Measurements from ENCODE around the gene TBC1D1.
A peak's percentile ranks its signal among the peaks of the same experiment; 100 is the strongest.

Gene TBC1D1

DNA sequence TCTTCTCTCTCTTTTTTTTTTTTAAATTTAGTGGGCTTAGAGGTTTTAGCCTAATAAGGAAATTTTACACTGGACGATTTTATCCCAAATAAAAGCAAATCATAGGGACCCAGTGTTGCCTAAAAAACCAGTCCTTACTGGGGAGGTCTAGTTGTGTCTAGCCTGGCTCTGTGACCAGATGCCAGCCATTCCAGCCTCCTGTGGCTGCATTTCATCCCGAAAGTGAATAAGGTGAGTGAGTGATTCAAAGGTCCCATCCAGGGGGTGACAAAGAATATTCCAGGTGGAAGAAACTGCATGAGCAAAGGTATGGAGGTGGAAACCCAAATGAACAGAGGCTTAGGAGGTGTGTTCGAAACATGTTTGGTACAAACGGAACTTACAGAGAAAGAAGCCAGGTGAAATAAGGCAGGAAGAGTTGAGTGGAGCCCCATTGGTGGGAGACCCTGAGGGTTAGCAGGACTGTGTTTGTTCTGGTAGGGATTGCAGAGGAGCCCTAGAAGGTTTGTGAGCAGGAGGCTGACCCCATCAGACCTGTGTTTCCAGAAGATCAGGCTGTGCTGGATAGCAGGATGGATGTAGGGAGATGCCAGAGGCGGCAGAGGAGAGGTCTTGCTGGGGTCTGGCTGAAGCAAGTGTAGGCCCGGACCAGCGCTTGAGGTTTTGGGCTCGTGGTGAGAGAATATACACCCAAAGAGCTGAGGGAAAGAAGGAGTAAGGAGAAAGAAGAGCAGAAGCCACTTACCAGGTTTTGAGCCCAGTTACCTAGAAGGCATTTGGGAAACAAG lies 100.9 kb downstream of the TBC1D1 start:
- H3K4me1 Mint-ChIP-seq (ENCODE audit: low read depth) = peaks cover 10% of the 10 kb centered on the region
- H3K9me3 Mint-ChIP-seq = no peaks in the 10 kb centered on the region
- no peaks in the 10 kb centered on the region for H3K36me3 Mint-ChIP-seq (ENCODE audit: low read depth)
- H3K27ac Mint-ChIP-seq = no peak overlapping the region
- no peaks in the 10 kb centered on the region for H3K27me3 Mint-ChIP-seq (ENCODE audit: low read depth)
- H3K4me3 Mint-ChIP-seq = no peak overlapping the region

DNA sequence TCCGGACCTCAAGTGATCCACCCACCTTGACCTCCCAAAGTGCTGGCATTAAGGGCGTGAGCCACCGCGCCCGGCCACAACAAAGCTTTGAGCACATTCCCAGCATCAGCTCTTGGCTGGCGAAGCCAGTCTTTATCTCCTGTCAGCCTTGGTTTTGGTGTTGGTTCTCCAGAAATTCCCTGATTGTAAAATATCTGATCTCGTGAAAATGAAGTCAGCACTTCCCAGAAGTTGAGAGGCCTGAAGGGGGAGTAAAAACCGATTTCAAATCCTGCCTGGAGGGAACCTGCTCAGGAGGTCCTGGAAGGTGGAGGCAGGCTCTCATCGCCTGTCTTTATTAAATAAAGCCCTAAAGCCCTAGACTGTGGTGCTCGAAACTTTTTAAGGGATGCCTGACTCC lies 102.9 kb downstream of the TBC1D1 start:
- H3K9me3 Mint-ChIP-seq = no peaks in the 10 kb centered on the region
- H3K4me1 Mint-ChIP-seq (ENCODE audit: low read depth) = peaks cover 19% of the 10 kb centered on the region
- H3K36me3 Mint-ChIP-seq (ENCODE audit: low read depth) = no peaks in the 10 kb centered on the region
- no peaks in the 10 kb centered on the region for H3K27me3 Mint-ChIP-seq (ENCODE audit: low read depth)
- no peak overlapping the region for H3K27ac Mint-ChIP-seq
- H3K4me3 Mint-ChIP-seq = no peak overlapping the region

DNA sequence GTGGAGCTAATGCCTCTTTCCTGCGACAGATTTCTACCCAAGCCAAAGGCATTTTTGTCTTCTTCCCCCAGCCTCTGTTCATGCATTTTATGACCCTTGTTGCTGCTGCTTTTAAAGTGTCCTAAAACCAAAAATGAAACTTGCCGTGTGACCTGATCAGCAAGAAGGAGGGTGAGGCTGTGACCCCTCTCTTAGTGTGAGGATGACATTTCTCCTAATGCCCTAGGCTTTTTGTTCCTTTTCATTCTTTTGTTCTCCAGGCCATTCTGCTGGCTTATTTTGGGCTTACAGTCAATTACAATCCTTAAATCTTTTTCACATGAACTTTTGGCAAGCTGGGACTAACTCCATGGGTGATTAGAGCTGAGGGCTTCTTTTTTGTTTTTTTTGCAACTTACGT lies 103.7 kb downstream of the TBC1D1 start:
- Mint-ChIP-seq H3K27ac (no peak overlapping the region), H3K4me1 (ENCODE audit: low read depth) (peaks cover 22% of the 10 kb centered on the region), H3K4me3 (no peak overlapping the region), H3K36me3 (ENCODE audit: low read depth) (no peaks in the 10 kb centered on the region), H3K9me3 (no peaks in the 10 kb centered on the region), H3K27me3 (ENCODE audit: low read depth) (no peaks in the 10 kb centered on the region)

- Mint-ChIP-seq H3K27me3 (ENCODE audit: low read depth) (no peaks in the 10 kb centered on the region), H3K27ac (no peak overlapping the region), H3K9me3 (no peaks in the 10 kb centered on the region), H3K4me1 (ENCODE audit: low read depth) (peaks cover 22% of the 10 kb centered on the region), H3K4me3 (no peak overlapping the region), H3K36me3 (ENCODE audit: low read depth) (no peaks in the 10 kb centered on the region)
Observed at GRCh38 chr4:37995299-37995821, 104.5 kb downstream of the TBC1D1 start.

DNA sequence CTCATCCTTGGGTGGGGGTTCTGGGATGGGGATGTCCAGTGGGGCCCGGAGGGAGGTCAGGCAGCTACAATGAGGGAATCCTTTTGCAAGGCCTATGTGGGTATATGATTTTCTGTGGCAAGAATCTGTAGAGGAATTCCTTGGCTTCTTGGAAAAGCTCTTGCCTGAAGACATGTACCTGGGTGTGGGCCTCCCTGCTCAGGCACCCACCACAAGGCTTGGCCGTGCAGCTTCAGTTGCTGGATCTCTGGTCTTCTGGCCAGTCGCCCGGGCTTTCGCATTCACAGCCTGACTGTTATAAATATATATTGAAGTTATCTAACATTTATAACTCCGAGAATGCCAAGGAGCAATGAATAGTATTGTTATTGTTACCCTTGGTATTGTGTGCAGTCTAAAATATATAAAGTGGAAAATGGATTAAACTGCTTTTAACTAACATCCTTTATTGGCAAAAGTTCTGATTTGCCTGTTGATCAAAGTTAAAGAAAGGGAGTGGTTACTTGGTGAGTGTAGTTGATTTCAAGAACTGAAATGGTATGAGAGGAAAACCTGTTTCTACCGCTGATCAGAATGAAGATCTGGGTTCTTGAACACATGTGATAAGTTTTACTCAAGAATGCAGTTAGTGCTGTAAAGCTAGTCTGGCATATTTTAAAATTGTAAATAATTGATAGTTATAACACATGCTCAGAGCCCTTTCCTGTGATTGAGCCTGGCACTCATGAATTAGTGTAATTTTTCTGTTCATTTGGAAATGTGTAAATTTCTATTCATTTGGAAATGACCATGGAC lies 105.3 kb downstream of the TBC1D1 start:
- Mint-ChIP-seq H3K27ac (peak overlapping the region; percentile 65), H3K9me3 (no peaks in the 10 kb centered on the region), H3K4me3 (no peak overlapping the region), H3K4me1 (ENCODE audit: low read depth) (peaks cover 22% of the 10 kb centered on the region), H3K36me3 (ENCODE audit: low read depth) (no peaks in the 10 kb centered on the region), H3K27me3 (ENCODE audit: low read depth) (no peaks in the 10 kb centered on the region)

DNA sequence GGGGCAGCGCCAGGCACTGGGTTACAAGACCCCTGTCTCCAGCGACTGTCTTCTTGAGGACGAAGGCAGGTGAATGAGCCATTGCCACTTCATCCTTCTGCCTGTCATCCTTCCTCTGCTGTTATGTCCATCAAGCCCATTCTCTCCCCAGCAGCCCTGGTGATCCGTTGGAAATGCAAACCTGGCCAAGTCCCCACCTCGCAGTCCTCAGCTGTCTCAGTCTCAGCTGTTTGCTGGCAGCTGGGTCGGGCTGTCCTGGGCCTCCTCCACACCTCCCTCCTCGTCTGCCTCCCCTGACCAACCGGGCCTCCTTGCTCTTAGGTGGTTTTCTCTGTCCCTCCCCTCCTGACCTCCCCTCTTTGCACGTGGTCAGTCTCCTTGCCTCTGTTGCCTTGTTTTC lies 107.3 kb downstream of the TBC1D1 start:
- peaks cover 25% of the 10 kb centered on the region for H3K4me1 Mint-ChIP-seq (ENCODE audit: low read depth)
- H3K27ac Mint-ChIP-seq = no peak overlapping the region

GRCh38 chr4:37999000-37999716 lies 108.3 kb downstream of the TBC1D1 start:
- Mint-ChIP-seq H3K9me3 (no peaks in the 10 kb centered on the region), H3K4me1 (ENCODE audit: low read depth) (peaks cover 26% of the 10 kb centered on the region), H3K27me3 (ENCODE audit: low read depth) (no peaks in the 10 kb centered on the region), H3K36me3 (ENCODE audit: low read depth) (no peaks in the 10 kb centered on the region), H3K27ac (no peak overlapping the region), H3K4me3 (no peak overlapping the region)

More for the DNA sequence above, 107.3 kb downstream of the TBC1D1 start:
- Mint-ChIP-seq H3K4me3 (no peak overlapping the region), H3K36me3 (ENCODE audit: low read depth) (no peaks in the 10 kb centered on the region), H3K9me3 (no peaks in the 10 kb centered on the region), H3K27me3 (ENCODE audit: low read depth) (no peaks in the 10 kb centered on the region)

DNA sequence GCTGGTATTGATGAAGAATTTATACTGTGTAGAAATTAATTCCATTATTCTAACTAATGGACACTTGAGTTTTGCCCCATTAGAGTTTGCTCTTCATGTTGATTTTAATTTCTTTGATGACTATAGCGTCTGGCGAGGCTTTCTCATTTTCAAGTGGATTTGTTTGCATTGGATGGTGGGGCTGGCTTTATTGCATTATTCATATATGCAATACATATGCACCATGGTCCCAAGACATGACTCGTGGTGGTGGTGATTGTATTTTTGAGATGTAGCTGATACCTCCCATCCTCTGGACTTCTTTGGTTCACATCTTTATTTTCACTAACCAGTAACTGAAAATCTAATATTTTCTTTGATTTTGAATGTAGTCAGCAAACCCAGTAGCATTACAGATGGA lies 109.1 kb downstream of the TBC1D1 start:
- peaks cover 20% of the 10 kb centered on the region for H3K4me1 Mint-ChIP-seq (ENCODE audit: low read depth)
- no peaks in the 10 kb centered on the region for H3K27me3 Mint-ChIP-seq (ENCODE audit: low read depth)
- no peaks in the 10 kb centered on the region for H3K36me3 Mint-ChIP-seq (ENCODE audit: low read depth)
- no peaks in the 10 kb centered on the region for H3K9me3 Mint-ChIP-seq
- no peak overlapping the region for H3K4me3 Mint-ChIP-seq
- no peak overlapping the region for H3K27ac Mint-ChIP-seq

- no peak overlapping the region for H3K27ac Mint-ChIP-seq
- H3K4me1 Mint-ChIP-seq (ENCODE audit: low read depth) = peaks cover 21% of the 10 kb centered on the region
- H3K36me3 Mint-ChIP-seq (ENCODE audit: low read depth) = no peaks in the 10 kb centered on the region
- H3K4me3 Mint-ChIP-seq = no peak overlapping the region
- H3K9me3 Mint-ChIP-seq = no peaks in the 10 kb centered on the region
- no peaks in the 10 kb centered on the region for H3K27me3 Mint-ChIP-seq (ENCODE audit: low read depth)
Observed at GRCh38 chr4:38001927-38002326, 111.0 kb downstream of the TBC1D1 start.

GRCh38 chr4:38002451-38003071 lies 111.7 kb downstream of the TBC1D1 start:
- peaks cover 21% of the 10 kb centered on the region for H3K4me1 Mint-ChIP-seq (ENCODE audit: low read depth)
- no peak overlapping the region for H3K4me3 Mint-ChIP-seq
- H3K27me3 Mint-ChIP-seq (ENCODE audit: low read depth) = no peaks in the 10 kb centered on the region
- no peak overlapping the region for H3K27ac Mint-ChIP-seq
- H3K36me3 Mint-ChIP-seq (ENCODE audit: low read depth) = no peaks in the 10 kb centered on the region
- H3K9me3 Mint-ChIP-seq = no peaks in the 10 kb centered on the region

DNA sequence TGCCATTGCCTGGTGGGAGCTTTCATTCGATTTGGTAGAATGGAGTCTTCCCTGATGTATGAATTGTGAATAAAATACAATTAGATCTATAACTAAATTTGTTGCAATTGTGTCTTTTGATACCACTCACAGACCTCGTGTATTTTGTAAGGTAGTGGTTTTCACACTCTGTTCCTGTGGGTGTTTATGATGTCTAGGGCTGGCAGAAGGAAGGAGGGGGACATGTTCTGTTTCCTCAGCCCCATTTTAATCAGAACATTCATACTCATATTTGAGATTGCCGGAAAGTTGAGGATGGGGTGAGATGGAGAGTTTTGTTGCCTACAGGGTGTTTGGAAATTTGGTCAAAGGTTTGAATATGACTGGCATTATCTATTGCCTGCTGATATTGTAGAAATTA lies 112.2 kb downstream of the TBC1D1 start:
- Mint-ChIP-seq H3K4me3 (no peak overlapping the region), H3K4me1 (ENCODE audit: low read depth) (peaks cover 18% of the 10 kb centered on the region), H3K9me3 (no peaks in the 10 kb centered on the region), H3K36me3 (ENCODE audit: low read depth) (no peaks in the 10 kb centered on the region), H3K27me3 (ENCODE audit: low read depth) (no peaks in the 10 kb centered on the region), H3K27ac (no peak overlapping the region)

DNA sequence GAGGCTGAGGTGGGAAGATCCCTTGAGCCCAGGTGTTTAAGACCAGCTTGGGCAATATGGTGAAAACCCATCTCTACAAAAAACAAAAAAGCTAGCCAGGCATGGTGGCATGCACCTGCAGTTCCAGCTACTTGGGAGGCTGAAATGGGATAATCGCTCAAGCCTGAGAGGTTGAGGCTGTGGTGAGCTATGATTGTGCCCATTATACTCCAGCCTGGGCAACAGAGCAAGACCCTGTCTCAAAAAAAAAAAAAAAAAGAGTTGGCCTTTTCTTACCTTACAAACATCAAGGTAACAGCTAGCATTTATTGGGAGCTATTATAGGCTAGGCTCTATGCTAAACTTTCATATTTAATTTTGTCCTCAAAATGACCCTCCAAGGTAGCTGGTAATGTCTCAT lies 112.7 kb downstream of the TBC1D1 start:
- Mint-ChIP-seq H3K4me1 (ENCODE audit: low read depth) (peaks cover 13% of the 10 kb centered on the region), H3K9me3 (no peaks in the 10 kb centered on the region), H3K27ac (no peak overlapping the region), H3K36me3 (ENCODE audit: low read depth) (no peaks in the 10 kb centered on the region), H3K27me3 (ENCODE audit: low read depth) (no peaks in the 10 kb centered on the region), H3K4me3 (no peak overlapping the region)

- H3K36me3 Mint-ChIP-seq (ENCODE audit: low read depth) = no peaks in the 10 kb centered on the region
- peaks cover 12% of the 10 kb centered on the region for H3K4me1 Mint-ChIP-seq (ENCODE audit: low read depth)
- H3K27ac Mint-ChIP-seq = no peak overlapping the region
- H3K27me3 Mint-ChIP-seq (ENCODE audit: low read depth) = no peaks in the 10 kb centered on the region
- no peak overlapping the region for H3K4me3 Mint-ChIP-seq
- H3K9me3 Mint-ChIP-seq = no peaks in the 10 kb centered on the region
Observed at GRCh38 chr4:38004062-38004461, 113.2 kb downstream of the TBC1D1 start.

GRCh38 chr4:38004887-38005286 lies 114.0 kb downstream of the TBC1D1 start:
- H3K27ac Mint-ChIP-seq = no peak overlapping the region
- no peaks in the 10 kb centered on the region for H3K36me3 Mint-ChIP-seq (ENCODE audit: low read depth)
- H3K9me3 Mint-ChIP-seq = no peaks in the 10 kb centered on the region
- peaks cover 10% of the 10 kb centered on the region for H3K4me1 Mint-ChIP-seq (ENCODE audit: low read depth)
- H3K4me3 Mint-ChIP-seq = no peak overlapping the region
- H3K27me3 Mint-ChIP-seq (ENCODE audit: low read depth) = no peaks in the 10 kb centered on the region

All from T-helper 1 cell treated with Interleukin-12 subunit alpha and Interleukin-12 subunit beta and Interleukin-4 antibody, amounts not matched to agents 30 μg/mL and 1 μg/mL, for 36 hours (primary cell).